Posterior cingulate gyrus (tissue), 11 donors: ENCODE results near the gene POLR2J.
A peak's percentile ranks its signal among the peaks of the same experiment; 100 is the strongest.

ENCODE experiments used
- DNase-seq, 10 donors: peaks; one replicate each; pipeline versions ENCODE4 v3.0.0 to v3.0.0-alpha.2; 2020 to 2021; ENCODE audit warnings: mixed read lengths in 3 of 10
- intact Hi-C: fragments of 100-400 bp; cut with DNase I; formaldehyde crosslinking; loops from one replicate; pipeline ENCODE4 v1.15.1; 2023

The POLR2J gene

GRCh38 chr7:102446387-102447156 is 32.1 kb downstream of the POLR2J start:
- no peak for DNase-seq

GRCh38 chr7:102445674-102446071 is 33.0 kb downstream of the POLR2J start:
- no peak for DNase-seq
- intact Hi-C loops: no loop called here

More at GRCh38 chr7:102446387-102447156, 32.1 kb downstream of the POLR2J start:
- intact Hi-C loops: no loop called here

- no peak for DNase-seq
- intact Hi-C loops: no loop called here
Observed at GRCh38 chr7:102444961-102445673, 33.6 kb downstream of the POLR2J start.

DNA sequence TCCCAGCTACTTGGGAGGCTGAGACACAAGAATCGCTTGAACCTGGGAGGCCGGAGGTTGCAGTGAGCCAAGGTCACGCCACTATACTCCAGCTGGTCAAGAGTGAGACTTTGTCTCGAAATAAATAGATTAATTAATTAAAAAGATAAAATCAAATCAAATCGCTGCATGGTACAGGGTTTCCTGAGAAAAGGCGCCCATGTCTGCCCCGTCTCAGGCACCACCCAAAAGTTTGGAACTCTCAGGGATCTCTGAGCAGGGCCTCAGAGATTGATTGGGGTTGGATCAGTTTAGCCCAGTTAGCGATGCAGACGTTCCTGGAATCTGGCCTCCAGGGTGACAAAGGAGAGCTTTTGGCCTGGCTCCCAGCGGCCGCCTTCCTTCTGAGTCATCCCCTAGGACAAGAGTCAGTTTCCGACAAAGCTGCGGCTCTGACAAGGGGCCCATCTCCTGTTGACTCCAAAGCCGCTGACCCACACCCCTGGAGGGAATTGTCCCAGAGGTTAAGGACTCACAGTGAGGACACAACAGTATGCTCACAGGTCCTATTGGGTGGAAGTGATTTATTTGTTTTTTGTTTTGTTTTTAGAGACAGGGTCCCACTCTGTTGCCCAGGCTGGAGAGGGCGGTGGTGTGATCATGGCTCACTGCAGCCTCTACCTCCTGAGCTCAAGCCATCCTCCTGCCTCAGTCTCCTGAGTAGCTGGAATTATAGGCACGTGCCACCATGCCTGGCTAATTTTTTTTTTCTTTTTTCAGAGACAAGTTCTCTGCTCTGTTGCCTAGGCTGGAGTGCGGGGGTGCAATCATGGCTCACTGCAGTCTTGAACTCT is 38.5 kb downstream of the POLR2J start:
- DNase-seq: no peak
- intact Hi-C loops: no loop called here

DNA sequence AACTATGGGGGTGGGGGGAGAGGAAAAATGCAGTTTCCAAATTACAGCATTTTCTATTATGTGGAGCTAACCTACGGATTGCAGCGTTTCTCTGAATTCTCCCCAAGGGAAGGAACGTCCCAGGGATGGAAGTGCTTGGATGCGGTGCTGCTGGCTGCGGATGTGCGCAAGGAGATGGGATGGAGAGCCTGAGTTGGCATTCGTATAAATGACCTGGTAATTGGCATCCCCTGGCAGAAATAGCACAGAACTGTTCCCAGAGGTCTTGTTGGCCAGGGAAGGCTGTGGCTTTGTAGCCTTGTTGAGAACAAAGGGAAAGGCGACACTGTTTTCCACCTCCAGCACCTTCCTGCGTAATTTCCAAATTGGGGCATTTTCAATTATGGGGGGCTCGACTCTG is 42.6 kb downstream of the POLR2J start:
- no peak for DNase-seq
- intact Hi-C loops: no loop called here

DNA sequence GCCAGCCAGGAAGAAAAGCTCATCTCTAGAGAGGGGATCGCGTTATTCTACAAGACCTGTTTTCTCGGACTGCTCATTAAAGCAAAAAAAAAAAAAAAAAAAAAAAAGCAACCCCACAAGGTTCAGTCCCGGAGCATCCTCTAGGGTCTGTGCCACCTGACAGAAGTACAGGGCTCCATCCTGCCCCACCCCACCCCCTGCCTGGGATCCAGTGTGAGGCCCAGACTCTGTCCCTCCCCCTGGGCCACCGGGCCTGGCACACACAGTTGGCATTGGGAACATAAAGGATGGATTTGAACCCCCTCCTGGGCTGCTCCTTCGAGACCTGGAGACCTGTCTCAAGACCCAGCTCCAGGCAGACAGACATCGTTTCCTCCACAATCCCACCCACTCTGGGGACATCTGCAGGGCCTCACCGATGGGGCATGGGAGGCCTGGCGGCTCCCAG is 44.7 kb downstream of the POLR2J start:
- DNase-seq: no peak
- intact Hi-C loops: no loop called here

DNA sequence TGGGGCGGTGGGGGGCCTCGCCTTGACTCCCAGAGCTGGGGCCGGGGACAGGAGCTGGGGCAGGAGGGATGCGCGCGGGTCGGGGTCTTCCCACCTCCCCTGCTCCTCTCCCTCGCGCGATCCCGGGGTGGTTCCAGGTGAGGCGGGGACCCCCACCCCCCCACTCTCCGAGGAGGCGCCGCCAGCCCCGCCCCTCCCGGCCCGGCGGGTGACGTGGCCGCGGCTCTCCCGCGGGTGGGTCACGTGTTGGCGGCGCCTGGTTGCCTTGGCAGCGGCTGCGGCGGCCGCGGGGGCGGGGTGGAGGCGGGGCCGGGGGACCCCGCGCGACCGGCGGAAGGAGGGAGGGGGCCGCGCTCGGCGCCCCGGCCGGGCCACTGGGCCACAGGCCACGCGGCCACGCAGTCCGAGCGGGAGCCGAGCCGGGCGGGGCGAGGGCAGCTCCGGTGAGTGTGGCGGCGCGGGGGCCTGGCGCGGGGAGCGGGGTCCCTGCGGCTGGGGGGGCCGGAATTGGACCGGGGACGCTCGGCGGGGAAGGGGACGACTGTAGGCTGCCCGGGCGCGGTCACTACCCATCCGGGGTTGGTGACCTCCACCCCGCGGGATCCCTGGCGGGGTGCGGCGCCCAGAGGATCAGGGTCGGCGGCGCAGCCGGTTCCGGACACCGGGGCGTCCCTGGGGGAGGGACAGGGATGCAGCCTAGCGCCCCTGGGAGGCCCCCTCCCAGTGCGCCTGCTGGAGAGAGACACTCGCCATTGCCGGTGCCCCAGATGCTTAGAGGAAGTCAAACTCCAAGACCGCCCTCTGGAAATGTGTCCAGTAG is 45.3 kb downstream of the POLR2J start, which contains the start of gene ORAI2:
TSS of gene ORAI2 (plus strand) at position 357 of the 820 bp plus-strand sequence. CDS start 5,382 bp downstream, outside the sequence.
- DNase-seq: peak; percentile 65 to 97 (median 84)

GRCh38 chr7:102432442-102433218 is 46.1 kb downstream of the POLR2J start:
- DNase-seq: no peak
- intact Hi-C loops: no loop called here

More for the DNA sequence above, 45.3 kb downstream of the POLR2J start, which contains the start of gene ORAI2:
- intact Hi-C loops: no loop called here

DNA sequence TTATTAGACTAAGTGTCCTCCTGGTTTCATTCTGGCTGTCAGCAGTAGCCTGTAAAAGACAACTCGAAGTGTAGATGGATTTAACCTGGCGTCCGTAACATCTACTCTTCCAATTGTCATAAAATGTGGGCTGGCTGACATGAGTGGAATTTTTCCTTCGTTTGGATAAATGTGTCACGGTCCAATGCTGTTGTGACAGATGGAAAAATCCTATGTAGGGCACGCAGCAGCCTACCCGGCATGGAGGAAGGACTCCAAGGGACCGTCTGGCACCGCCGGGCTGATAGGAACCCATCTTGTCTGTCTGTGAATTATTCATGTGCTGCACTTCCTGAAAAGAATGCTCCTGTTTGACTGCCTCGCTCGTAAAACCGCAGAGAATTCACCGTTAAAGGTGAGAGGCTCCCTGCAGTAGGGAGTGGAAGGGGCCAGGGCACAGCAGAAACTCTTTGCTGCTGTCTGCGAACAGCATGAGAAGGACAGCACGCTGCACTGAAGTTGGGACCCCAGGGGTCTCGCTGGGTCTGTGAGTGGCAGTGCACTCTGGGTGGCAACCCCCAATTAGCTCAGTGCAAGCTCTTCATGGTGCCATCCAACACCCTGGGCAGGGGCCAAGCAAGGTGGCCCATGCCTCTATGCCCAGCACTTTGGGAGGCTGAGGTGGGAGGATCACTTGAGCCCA is 47.0 kb downstream of the POLR2J start:
- peak in 8 of 10 donors; percentile 63 to 96 (median 82) for DNase-seq
- intact Hi-C loops: no loop called here

GRCh38 chr7:102429141-102429899 is 49.4 kb downstream of the POLR2J start:
- intact Hi-C loops: no loop called here
- peak in 1 of 10 donors; percentile 62 for DNase-seq

GRCh38 chr7:102427019-102427405 is 51.7 kb downstream of the POLR2J start:
- intact Hi-C loops: no loop called here
- DNase-seq: no peak

GRCh38 chr7:102426268-102427018 is 52.3 kb downstream of the POLR2J start:
- peak in 1 of 10 donors; percentile 75 for DNase-seq
- intact Hi-C loops: no loop called here

DNA sequence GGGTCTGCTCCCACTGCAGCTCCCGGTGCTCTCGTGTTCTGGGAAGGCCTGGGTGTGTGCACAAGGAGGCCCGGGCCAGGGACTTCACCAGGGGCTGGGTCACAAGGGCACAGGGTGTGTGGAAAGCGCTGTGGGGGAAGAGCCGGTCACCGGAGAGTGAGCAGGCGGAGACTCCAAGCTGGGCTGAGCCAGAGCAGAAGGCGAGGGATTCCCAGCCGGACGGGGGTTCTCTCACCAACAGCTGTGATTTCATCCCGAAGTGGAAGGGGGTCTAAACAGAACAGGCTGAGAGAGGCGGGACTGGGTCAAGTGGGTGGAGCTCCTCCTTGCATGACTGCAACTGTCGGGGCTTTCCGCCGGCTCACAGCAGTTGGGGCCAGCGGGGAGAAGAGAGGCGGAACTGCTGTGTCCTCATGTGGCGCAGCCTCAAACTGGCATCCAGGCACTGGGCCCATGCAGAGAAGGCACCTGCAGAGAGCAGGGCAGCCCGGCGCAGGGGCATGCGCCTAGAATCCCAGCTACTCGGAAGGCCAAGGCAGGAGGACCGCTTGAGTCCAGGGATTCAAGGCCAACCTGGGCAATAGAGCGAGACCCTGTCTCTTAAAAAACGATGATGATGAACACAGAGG is 53.0 kb downstream of the POLR2J start:
- intact Hi-C loops: no loop called here
- DNase-seq: peak in 4 of 10 donors; percentile 37 to 91 (median 87)

GRCh38 chr7:102424787-102425218 is 53.9 kb downstream of the POLR2J start:
- intact Hi-C loops: no loop called here
- peak in 1 of 10 donors; percentile 76 for DNase-seq

DNA sequence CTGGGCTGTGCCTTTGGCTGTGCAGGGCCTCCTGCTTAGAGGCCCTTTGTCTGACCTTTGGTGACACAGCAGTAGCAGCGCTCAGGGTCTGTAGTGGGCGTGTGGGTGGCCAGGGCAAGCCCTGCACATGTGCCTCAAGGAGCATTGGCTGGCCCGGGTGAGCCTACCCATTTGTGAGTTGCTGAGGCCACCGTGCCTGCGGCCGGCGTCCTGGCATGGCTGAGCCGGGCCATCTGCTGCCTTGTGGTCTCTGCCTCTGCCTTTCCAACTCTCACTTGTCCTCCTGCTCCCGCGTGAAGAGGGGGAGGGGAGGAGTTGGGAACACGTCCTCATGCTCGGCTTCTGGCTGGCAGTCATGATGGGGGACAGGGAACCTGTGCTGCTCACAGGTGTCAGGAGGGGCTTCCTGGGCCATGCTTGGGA is 54.6 kb downstream of the POLR2J start:
- intact Hi-C loops: no loop called here
- DNase-seq: peak in 1 of 10 donors; percentile 76
